ENCODE results near the gene RASGRP3. TPM values are rescaled to one million over a fixed set of nuclear protein-coding genes. Genes with fewer than 3 reads are reported as not detected.
A peak's percentile ranks its signal among the peaks of the same experiment; 100 is the strongest.
"Not testable (repeated sequence)": the region's sequence is repeated elsewhere in the genome, so short reads cannot be mapped to it uniquely, and the experiment has no call there.

RASGRP3 gene
- total RNA-seq = 10 to 100 TPM; 10.9 to 13.8 TPM
- long read RNA-seq, donor 1, partial matches to known transcripts = 1 of 5 reads
- long read RNA-seq, donor 1, other reads (novel, unspliced or antisense) = 4 of 5 reads
- long read RNA-seq, donor 2, partial matches to known transcripts = 0 of 1 reads
- long read RNA-seq, donor 2, other reads (novel, unspliced or antisense) = 1 of 1 reads

- DNase-seq (ENCODE audit: low spot score) = peak; percentile 93
- intact Hi-C loops (cut with DNase I) = loop anchor here (10.0 kb wide), 1 partner anchor 109 kb away; no protein-coding TSS in a partner anchor
Observed at GRCh38 chr2:33476131-33476792, at the start of gene RASGRP3. TSS of gene RASGRP3 (plus strand) at chr2:33476649. CDS start at chr2:33515137, 38,488 bp downstream.

GRCh38 chr2:33426666-33427231 lies 49.7 kb upstream of the RASGRP3 start:
- intact Hi-C loops (cut with DNase I) = no loop called here
- no peak for DNase-seq (ENCODE audit: low spot score)

- intact Hi-C loops (cut with DNase I) = no loop called here
- DNase-seq (ENCODE audit: low spot score) = no peak
Observed at GRCh38 chr2:33430077-33430476, 46.4 kb upstream of the RASGRP3 start.

- DNase-seq (ENCODE audit: low spot score) = no peak
- intact Hi-C loops (cut with DNase I) = no loop called here
Observed at GRCh38 chr2:33430856-33431255, 45.6 kb upstream of the RASGRP3 start.

GRCh38 chr2:33432871-33433270 lies 43.6 kb upstream of the RASGRP3 start:
- no peak for DNase-seq (ENCODE audit: low spot score)
- intact Hi-C loops (cut with DNase I) = no loop called here

- no peak for DNase-seq (ENCODE audit: low spot score)
Observed at GRCh38 chr2:33433279-33434235, 42.9 kb upstream of the RASGRP3 start.

GRCh38 chr2:33435518-33435917 lies 40.9 kb upstream of the RASGRP3 start:
- intact Hi-C loops (cut with DNase I) = no loop called here
- no peak for DNase-seq (ENCODE audit: low spot score)

More at GRCh38 chr2:33433279-33434235, 42.9 kb upstream of the RASGRP3 start:
- intact Hi-C loops (cut with DNase I) = no loop called here

GRCh38 chr2:33436083-33436482 lies 40.4 kb upstream of the RASGRP3 start:
- DNase-seq (ENCODE audit: low spot score) = no peak
- intact Hi-C loops (cut with DNase I) = no loop called here

- DNase-seq (ENCODE audit: low spot score) = no peak
- intact Hi-C loops (cut with DNase I) = no loop called here
Observed at GRCh38 chr2:33437297-33437696, 39.2 kb upstream of the RASGRP3 start.

- intact Hi-C loops (cut with DNase I) = no loop called here
- no peak for DNase-seq (ENCODE audit: low spot score)
Observed at GRCh38 chr2:33437815-33438214, 38.6 kb upstream of the RASGRP3 start.

- DNase-seq (ENCODE audit: low spot score) = no peak
- intact Hi-C loops (cut with DNase I) = no loop called here
Observed at GRCh38 chr2:33441235-33441810, 35.1 kb upstream of the RASGRP3 start.

- intact Hi-C loops (cut with DNase I); DNase-seq (ENCODE audit: low spot score): not testable (repeated sequence)
Observed at GRCh38 chr2:33442052-33442451, 34.4 kb upstream of the RASGRP3 start.

GRCh38 chr2:33442528-33443079 lies 33.8 kb upstream of the RASGRP3 start:
- intact Hi-C loops (cut with DNase I) = no loop called here
- no peak for DNase-seq (ENCODE audit: low spot score)

GRCh38 chr2:33443274-33443829 lies 33.1 kb upstream of the RASGRP3 start:
- intact Hi-C loops (cut with DNase I) = no loop called here
- no peak for DNase-seq (ENCODE audit: low spot score)

- no peak for DNase-seq (ENCODE audit: low spot score)
- intact Hi-C loops (cut with DNase I) = no loop called here
Observed at GRCh38 chr2:33444967-33445366, 31.5 kb upstream of the RASGRP3 start.

GRCh38 chr2:33448220-33448899 lies 28.1 kb upstream of the RASGRP3 start:
- DNase-seq (ENCODE audit: low spot score) = no peak
- intact Hi-C loops (cut with DNase I) = no loop called here

GRCh38 chr2:33451214-33451613 lies 25.2 kb upstream of the RASGRP3 start:
- no peak for DNase-seq (ENCODE audit: low spot score)
- intact Hi-C loops (cut with DNase I) = no loop called here

- intact Hi-C loops (cut with DNase I) = no loop called here
Observed at GRCh38 chr2:33451825-33452224, 24.6 kb upstream of the RASGRP3 start.

More at GRCh38 chr2:33451825-33452224, 24.6 kb upstream of the RASGRP3 start:
- no peak for DNase-seq (ENCODE audit: low spot score)
